ENCODE data around the gene KSR1. TPM values are rescaled to one million over a fixed set of nuclear protein-coding genes. Genes with fewer than 3 reads are reported as not detected.

Gene KSR1
- total RNA-seq, 1 donor from 2014 or later = 17.7 TPM

Small RNA genes lying within 50 kb of the gene (small RNA-seq; reads per million reads assigned to genes)
- not detected for gene AC015688.5 (ENCODE audit: low replicate concordance)

Other genes with a start within 250 kb of the KSR1 start
- 224 TPM for gene WSB1, start 162.3 kb upstream of the KSR1 start, total RNA-seq
- gene LGALS9, start 174.7 kb downstream of the KSR1 start, total RNA-seq = 1.7 TPM